Caki2 (cell line): Measurements from ENCODE around the gene GLYR1. TPM values are rescaled to one million over a fixed set of nuclear protein-coding genes. Genes with fewer than 3 reads are reported as not detected.
"Not testable (repeated sequence)": the region's sequence is repeated elsewhere in the genome, so short reads cannot be mapped to it uniquely, and the experiment has no call there.

Experiments
- DNase-seq: peaks from one replicate; pipeline ENCODE4 v3.0.0-alpha.2; 2015; ENCODE audit warnings: low read depth
- in situ Hi-C: cut with HindIII; loops from 2 replicates; pipeline ENCODE4 v1.10.0; 2016; ENCODE audit warnings: low sequenced_read_pairs, low pct_unique_long_range_greater_than_20kb, mixed read lengths
- total RNA-seq: library from RNA; depleted of rRNA; stranded (reverse); fragments of >200 nt; shearing (Covaris generic); gene quantifications from 2 replicates; pipeline ENCODE4 v1.2.3, GENCODE V29; 2014; ENCODE audit warnings: low replicate concordance

GLYR1 gene
- total RNA-seq, 1 experiment from 2014 or later = 65.2 TPM

DNA sequence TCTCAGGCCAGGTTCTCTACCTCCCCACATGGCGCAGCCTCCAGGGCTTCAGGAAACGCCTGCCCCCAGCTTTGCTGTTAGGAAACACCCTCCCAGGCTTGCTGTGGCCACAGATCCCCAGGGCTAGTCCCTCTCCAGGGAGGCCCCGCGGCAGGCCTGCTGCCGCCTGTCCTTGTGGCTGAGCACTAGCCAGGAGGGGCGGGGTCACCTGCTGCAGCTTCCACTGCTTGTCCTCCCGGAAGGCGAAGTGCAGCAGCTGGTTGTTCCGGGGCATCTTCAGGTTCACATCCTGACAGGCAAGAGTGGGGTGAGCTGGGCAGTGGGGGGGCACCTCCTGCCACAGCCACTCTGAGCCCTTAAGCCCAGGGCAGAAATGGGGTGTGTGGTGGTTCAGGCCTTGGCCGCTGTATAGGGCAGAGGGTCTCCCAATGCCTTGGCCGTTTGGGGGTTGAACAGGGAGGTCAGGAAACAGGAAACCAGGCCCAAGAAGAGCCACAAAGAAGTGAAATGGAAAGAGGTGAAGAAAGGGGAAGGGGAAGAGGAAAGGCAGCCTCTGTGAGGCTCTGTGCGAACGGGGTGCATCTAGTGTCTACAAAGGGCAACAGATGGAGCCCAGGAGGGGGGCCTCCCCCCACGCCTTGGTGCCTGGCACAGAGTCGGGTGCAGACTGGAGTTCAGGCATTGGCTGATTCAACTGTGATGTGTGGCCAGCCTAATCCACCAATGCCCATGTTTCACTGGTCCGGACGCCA, 46.6 kb downstream of the GLYR1 start:
- no peak for DNase-seq
- in situ Hi-C loops = no loop called here

DNA sequence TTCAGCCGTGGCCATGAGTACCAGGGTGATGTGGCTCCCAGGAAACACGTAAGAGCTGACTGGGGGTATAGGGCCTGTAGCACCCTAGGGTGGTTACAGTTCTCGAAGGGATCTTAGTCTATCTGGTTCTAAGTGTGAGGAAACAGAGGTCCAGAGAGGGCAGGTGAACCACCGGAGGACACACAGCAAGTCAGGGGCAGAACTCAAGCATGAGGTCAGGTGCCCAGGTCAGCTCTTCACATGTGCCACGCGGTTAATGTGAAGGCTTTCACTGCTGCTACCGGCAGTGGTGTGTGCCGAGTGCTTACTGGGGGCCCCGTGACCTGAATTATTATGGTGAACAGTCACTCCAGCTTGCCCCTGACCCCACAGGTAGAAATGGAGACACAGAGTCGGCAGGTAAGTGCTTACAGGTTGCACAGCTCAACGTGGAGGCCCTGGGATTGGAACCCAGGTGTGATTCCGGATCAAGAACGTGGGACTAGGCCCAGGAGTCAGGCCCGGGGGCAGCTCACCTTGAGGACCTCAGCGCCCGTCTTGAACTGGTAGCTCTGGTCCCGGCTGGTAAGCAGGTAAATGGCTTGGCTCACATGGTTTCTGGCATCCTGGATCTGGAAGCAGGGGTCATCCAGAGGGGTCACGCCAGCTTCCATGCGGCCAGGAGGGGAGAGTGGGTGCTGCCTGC, 47.8 kb downstream of the GLYR1 start:
- no peak for DNase-seq
- in situ Hi-C loops = no loop called here

GRCh38 chr16:4798456-4798855, 48.6 kb downstream of the GLYR1 start:
- no peak for DNase-seq
- in situ Hi-C loops = no loop called here

DNA sequence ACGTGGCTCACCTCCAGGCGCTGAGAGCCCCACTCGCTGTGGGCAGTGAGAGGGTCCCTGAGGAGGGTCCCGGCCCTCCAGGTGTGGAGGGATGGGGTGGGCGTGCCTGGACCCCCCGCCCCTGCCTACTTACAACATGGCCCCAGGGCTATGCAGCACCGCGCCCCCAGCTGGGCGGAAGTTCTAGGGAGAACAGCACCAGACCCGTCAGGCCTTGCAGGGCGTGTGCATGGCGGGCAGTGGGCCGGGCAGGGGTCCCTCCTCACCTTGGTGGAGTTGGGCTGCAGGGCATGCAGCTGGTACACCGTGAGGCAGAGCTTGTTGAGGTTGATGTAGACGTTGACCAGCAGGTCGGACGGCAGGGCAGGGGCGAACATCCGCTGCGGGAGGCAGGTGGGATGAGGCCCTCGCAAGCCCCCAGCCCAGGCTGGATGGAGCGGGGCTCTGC, 49.3 kb downstream of the GLYR1 start:
- in situ Hi-C loops = no loop called here

GRCh38 chr16:4796982-4797804, 49.9 kb downstream of the GLYR1 start:
- no peak for DNase-seq
- in situ Hi-C loops = no loop called here

More for the DNA sequence above, 49.3 kb downstream of the GLYR1 start:
- DNase-seq = no peak

- no peak for DNase-seq
- in situ Hi-C loops = no loop called here
Measured at GRCh38 chr16:4795828-4796572, 51.1 kb downstream of the GLYR1 start.

GRCh38 chr16:4795181-4795827, 51.8 kb downstream of the GLYR1 start, which contains the start of gene SMIM22:
Gene SMIM22 (plus strand): TSS chr16:4795369. CDS start chr16:4795735, 366 bp downstream.
- in situ Hi-C loops = no loop called here
- no peak for DNase-seq

GRCh38 chr16:4792951-4793513, 54.1 kb downstream of the GLYR1 start:
- in situ Hi-C loops = no loop called here
- no peak for DNase-seq

DNA sequence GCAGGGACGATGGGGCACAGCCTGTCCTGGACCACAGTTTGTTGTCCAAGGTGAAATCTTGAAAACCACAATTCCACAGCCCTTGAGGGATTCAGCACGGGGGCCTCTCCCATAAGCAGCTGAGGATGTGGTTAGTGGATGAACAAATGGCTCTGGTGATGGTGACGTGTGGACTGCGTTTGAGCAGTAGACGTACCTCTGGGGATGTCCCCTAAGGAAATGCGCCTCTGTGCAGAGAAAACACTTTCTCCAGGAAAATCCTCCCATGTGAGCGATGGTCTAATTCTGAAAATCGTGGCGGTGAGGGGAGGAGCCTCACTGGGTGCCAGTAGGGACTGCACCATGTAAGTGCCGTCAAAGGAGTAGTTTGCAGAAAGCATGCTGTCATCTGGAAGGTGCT, 56.2 kb downstream of the GLYR1 start:
- in situ Hi-C loops = no loop called here

DNA sequence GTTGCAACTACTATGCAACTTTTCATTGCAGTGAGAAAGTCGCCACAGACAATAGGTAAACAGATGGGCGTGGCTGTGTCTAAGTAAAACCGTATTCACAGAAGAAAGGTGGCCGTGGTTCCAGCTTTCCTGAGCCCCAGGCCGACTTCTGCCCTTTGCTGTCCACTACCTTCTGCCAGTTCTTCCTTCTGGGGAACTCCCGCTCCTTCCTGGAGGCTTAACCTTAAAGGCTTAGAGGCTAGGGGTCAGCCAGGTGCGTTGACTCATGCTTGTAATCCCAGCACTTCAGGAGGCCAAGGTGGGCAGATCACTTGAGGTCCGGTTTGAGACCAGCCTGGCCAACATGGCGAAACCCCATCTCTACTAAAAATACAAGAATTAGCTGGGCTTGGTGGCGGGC, 56.8 kb downstream of the GLYR1 start:
- in situ Hi-C loops = no loop called here

More for the DNA sequence above, 56.2 kb downstream of the GLYR1 start:
- DNase-seq = no peak

GRCh38 chr16:4788910-4789309, 58.2 kb downstream of the GLYR1 start:
- no peak for DNase-seq
- in situ Hi-C loops = no loop called here

More for the DNA sequence above, 56.8 kb downstream of the GLYR1 start:
- no peak for DNase-seq

- no peak for DNase-seq
- in situ Hi-C loops = no loop called here
Measured at GRCh38 chr16:4788489-4788889, 58.6 kb downstream of the GLYR1 start.

- no peak for DNase-seq
- in situ Hi-C loops = no loop called here
Measured at GRCh38 chr16:4787627-4788482, 59.2 kb downstream of the GLYR1 start, which contains the start of gene SEPTIN12. Gene SEPTIN12 (minus strand): TSS chr16:4788345. CDS start chr16:4787645, 700 bp downstream.

DNA sequence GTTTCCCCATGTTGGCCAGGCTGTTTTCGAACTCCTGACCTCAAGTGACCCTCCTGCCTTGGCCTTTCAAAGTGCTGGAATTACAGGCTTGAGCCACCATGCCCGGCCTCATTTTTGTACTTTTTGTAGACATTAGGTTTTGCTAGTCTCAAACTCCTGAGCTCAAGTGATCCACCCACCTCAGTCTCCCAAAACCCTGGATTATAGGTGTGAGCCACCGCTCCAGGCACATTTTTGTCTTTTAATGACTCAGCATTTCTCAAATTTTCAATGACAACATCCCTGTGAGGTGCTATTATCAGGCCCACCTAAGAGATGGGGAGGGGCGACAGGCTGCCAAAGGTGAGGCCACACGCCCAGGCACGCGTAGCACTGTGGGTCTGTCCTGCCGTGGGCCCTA, 60.0 kb downstream of the GLYR1 start:
- in situ Hi-C loops = no loop called here
- DNase-seq = no peak

DNA sequence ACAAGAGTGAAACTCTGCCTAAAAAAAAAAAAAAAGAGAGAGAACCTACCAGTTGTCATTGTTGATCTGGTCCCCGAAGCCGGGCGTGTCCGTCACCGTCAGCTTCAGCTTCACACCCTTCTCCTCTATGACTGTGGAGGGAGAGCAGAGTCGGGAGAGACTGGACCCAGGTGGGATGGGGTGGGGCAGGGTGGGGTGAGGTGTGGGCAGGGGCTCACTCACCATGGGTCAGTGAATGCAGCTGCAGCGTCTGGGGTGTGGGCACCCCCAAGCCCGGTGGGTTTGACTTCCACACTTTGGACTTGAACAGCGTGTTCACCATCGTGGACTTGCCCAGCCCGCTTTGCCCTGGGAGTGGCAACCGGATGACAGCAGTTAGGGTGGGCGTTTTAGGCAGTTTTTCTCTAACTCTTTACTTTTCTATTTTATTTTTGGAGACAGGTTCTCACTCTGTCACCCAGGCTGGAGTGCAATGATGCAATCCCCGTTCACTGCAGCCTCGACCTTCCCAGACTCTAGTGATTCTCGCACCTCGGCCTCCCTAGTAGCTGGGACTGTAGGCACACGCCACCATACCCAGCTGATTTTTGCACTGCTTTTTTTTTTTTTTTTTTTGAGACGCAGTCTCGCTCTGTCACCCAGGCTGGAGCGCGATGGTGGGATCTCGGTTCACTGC, 61.2 kb downstream of the GLYR1 start:
- no peak for DNase-seq
- in situ Hi-C loops = no loop called here

DNA sequence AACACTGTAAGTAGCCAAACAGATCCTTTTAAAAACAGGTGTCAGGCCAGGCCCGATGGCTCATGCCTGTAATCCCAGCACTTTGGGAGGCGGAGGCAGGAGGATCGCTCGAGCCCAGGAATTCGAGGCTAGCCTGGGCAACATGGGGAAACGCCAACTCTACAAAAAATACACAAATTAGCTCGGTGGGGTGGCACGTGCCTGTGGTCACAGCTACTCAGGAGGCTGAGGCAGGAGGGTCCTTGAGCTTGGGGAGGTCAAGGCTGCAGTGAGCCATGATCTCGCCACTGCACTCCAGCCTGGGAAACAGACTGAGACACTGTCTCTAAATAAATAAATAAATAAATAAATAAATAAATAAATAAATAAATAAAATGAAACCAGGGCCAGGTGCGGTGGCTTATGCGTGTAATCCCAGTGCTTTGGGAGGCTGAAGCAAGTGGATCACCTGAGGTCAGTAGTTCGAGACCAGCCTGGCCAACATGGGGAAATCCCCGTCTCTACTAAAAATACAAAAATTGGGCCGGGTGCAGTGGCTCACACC, 62.6 kb downstream of the GLYR1 start:
- DNase-seq, in situ Hi-C loops: not testable (repeated sequence)
